Dendritic cell treated with granulocyte-macrophage colony-stimulating factor and Interleukin-4, amounts not matched to agents 40 ng/mL and 50 ng/mL, for 4 days (primary cell): ENCODE measurements around the gene MX1.
"Not testable (repeated sequence)": the region's sequence is repeated elsewhere in the genome, so short reads cannot be mapped to it uniquely, and the experiment has no call there.

Experiments used
- H3K27ac Mint-ChIP-seq: one replicate; pipeline ENCODE4 v1.8.0; 2022; ENCODE audit warnings: mild to moderate bottlenecking, mixed read lengths
- H3K27me3 Mint-ChIP-seq: one replicate; pipeline ENCODE4 v1.8.0; 2022; ENCODE audit warnings: mild to moderate bottlenecking, mixed read lengths
- H3K36me3 Mint-ChIP-seq: one replicate; pipeline ENCODE4 v1.8.0; 2022; ENCODE audit warnings: low read depth, mixed read lengths
- H3K4me1 Mint-ChIP-seq: one replicate; pipeline ENCODE4 v1.8.0; 2022; ENCODE audit warnings: low read depth, mixed read lengths
- H3K4me3 Mint-ChIP-seq: one replicate; pipeline ENCODE4 v1.8.0; 2022; ENCODE audit warnings: mild to moderate bottlenecking, moderate library complexity, mixed read lengths
- H3K9me3 Mint-ChIP-seq: one replicate; pipeline ENCODE4 v1.8.0; 2022; ENCODE audit warnings: mixed read lengths
- intact Hi-C: fragments of 100-400 bp; cut with micrococcal nuclease; formaldehyde crosslinking; loops from one replicate; pipeline ENCODE4 v1.15.0; 2022

MX1 gene

GRCh38 chr21:41418956-41419680 is 6.9 kb upstream of the MX1 start:
- H3K27ac Mint-ChIP-seq = peak overlapping the region; percentile 94

GRCh38 chr21:41419921-41420862 is 5.8 kb upstream of the MX1 start:
- Mint-ChIP-seq H3K27ac (peak overlapping the region; percentile 94), H3K9me3 (peaks cover 7% of the 10 kb centered on the region), H3K4me3 (peak overlapping the region; percentile 81), H3K36me3 (no peaks in the 10 kb centered on the region), H3K27me3 (no peaks in the 10 kb centered on the region), H3K4me1 (peaks cover 60% of the 10 kb centered on the region)
- intact Hi-C loops = loop anchor here (2.0 kb wide), 1 partner anchor 57 kb away; the partner anchor contains the start of gene MX2

More at GRCh38 chr21:41418956-41419680, 6.9 kb upstream of the MX1 start:
- Mint-ChIP-seq H3K27me3 (no peaks in the 10 kb centered on the region), H3K4me1 (peaks cover 52% of the 10 kb centered on the region), H3K36me3 (no peaks in the 10 kb centered on the region), H3K9me3 (peaks cover 7% of the 10 kb centered on the region), H3K4me3 (no peak overlapping the region)
- intact Hi-C loops = no loop called here

- H3K9me3 Mint-ChIP-seq, H3K27me3 Mint-ChIP-seq, H3K36me3 Mint-ChIP-seq: not testable (repeated sequence)
- H3K4me3 Mint-ChIP-seq = peak overlapping the region; percentile 81
- peak overlapping the region; percentile 94 for H3K27ac Mint-ChIP-seq
- peaks cover 68% of the 10 kb centered on the region for H3K4me1 Mint-ChIP-seq
- intact Hi-C loops = loop anchor here (2.0 kb wide), 1 partner anchor 58 kb away; the partner anchor contains the start of gene MX2
Observed at GRCh38 chr21:41420998-41421397, 5.0 kb upstream of the MX1 start.

GRCh38 chr21:41422546-41423304 is 3.3 kb upstream of the MX1 start:
- Mint-ChIP-seq H3K36me3 (peaks cover 7% of the 10 kb centered on the region), H3K4me3 (no peak overlapping the region), H3K4me1 (peaks cover 72% of the 10 kb centered on the region), H3K27ac (peak overlapping the region; percentile 26), H3K27me3 (peaks cover 20% of the 10 kb centered on the region), H3K9me3 (peaks cover 2% of the 10 kb centered on the region)
- intact Hi-C loops = no loop called here

GRCh38 chr21:41423305-41423636 is 2.8 kb upstream of the MX1 start:
- H3K4me1 Mint-ChIP-seq = peaks cover 72% of the 10 kb centered on the region
- peaks cover 24% of the 10 kb centered on the region for H3K27me3 Mint-ChIP-seq
- H3K4me3 Mint-ChIP-seq, H3K9me3 Mint-ChIP-seq, H3K36me3 Mint-ChIP-seq, intact Hi-C loops: not testable (repeated sequence)
- peak overlapping the region; percentile 26 for H3K27ac Mint-ChIP-seq

- H3K27me3 Mint-ChIP-seq = peaks cover 24% of the 10 kb centered on the region
- intact Hi-C loops = no loop called here
- H3K36me3 Mint-ChIP-seq = peaks cover 7% of the 10 kb centered on the region
- H3K9me3 Mint-ChIP-seq = no peaks in the 10 kb centered on the region
- peak overlapping the region; percentile 91 for H3K4me3 Mint-ChIP-seq
- H3K27ac Mint-ChIP-seq = peak overlapping the region; percentile 87
- peaks cover 54% of the 10 kb centered on the region for H3K4me1 Mint-ChIP-seq
Observed at GRCh38 chr21:41425588-41425953, 468 bp upstream of the MX1 start.

- Mint-ChIP-seq H3K36me3 (peaks cover 9% of the 10 kb centered on the region), H3K27ac (no peak overlapping the region), H3K9me3 (no peaks in the 10 kb centered on the region), H3K4me3 (peak overlapping the region; percentile 91), H3K4me1 (peaks cover 41% of the 10 kb centered on the region), H3K27me3 (peaks cover 24% of the 10 kb centered on the region)
- intact Hi-C loops = no loop called here
Observed at GRCh38 chr21:41426676-41427404, 801 bp downstream of the MX1 start.

- H3K27ac Mint-ChIP-seq = no peak overlapping the region
- H3K4me3 Mint-ChIP-seq = no peak overlapping the region
- H3K9me3 Mint-ChIP-seq = no peaks in the 10 kb centered on the region
- intact Hi-C loops = no loop called here
- H3K4me1 Mint-ChIP-seq = peaks cover 35% of the 10 kb centered on the region
- peaks cover 24% of the 10 kb centered on the region for H3K27me3 Mint-ChIP-seq
- peaks cover 16% of the 10 kb centered on the region for H3K36me3 Mint-ChIP-seq
Observed at GRCh38 chr21:41427556-41427955, 1.5 kb downstream of the MX1 start.

GRCh38 chr21:41428311-41428710 is 2.3 kb downstream of the MX1 start:
- Mint-ChIP-seq H3K9me3 (no peaks in the 10 kb centered on the region), H3K4me1 (peaks cover 28% of the 10 kb centered on the region), H3K27ac (no peak overlapping the region), H3K27me3 (peaks cover 24% of the 10 kb centered on the region), H3K4me3 (no peak overlapping the region), H3K36me3 (peaks cover 23% of the 10 kb centered on the region)
- intact Hi-C loops = no loop called here

- Mint-ChIP-seq H3K4me3 (no peak overlapping the region), H3K36me3 (peaks cover 26% of the 10 kb centered on the region), H3K27ac (no peak overlapping the region), H3K4me1 (peaks cover 22% of the 10 kb centered on the region), H3K9me3 (no peaks in the 10 kb centered on the region), H3K27me3 (peaks cover 24% of the 10 kb centered on the region)
- intact Hi-C loops = no loop called here
Observed at GRCh38 chr21:41428847-41429246, 2.8 kb downstream of the MX1 start.

GRCh38 chr21:41429305-41429704 is 3.3 kb downstream of the MX1 start:
- H3K27me3 Mint-ChIP-seq = peaks cover 24% of the 10 kb centered on the region
- H3K4me3 Mint-ChIP-seq = no peak overlapping the region
- peaks cover 18% of the 10 kb centered on the region for H3K4me1 Mint-ChIP-seq
- intact Hi-C loops = no loop called here
- peaks cover 3% of the 10 kb centered on the region for H3K9me3 Mint-ChIP-seq
- no peak overlapping the region for H3K27ac Mint-ChIP-seq
- peaks cover 29% of the 10 kb centered on the region for H3K36me3 Mint-ChIP-seq

GRCh38 chr21:41429925-41430491 is 4.0 kb downstream of the MX1 start:
- no peak overlapping the region for H3K4me3 Mint-ChIP-seq
- peaks cover 36% of the 10 kb centered on the region for H3K36me3 Mint-ChIP-seq
- H3K4me1 Mint-ChIP-seq = peaks cover 14% of the 10 kb centered on the region
- intact Hi-C loops = no loop called here
- H3K27ac Mint-ChIP-seq = no peak overlapping the region
- H3K27me3 Mint-ChIP-seq = peaks cover 24% of the 10 kb centered on the region
- H3K9me3 Mint-ChIP-seq = peaks cover 10% of the 10 kb centered on the region
